HCT116 (cell line): ENCODE data around the gene GSDMA.
A peak's percentile ranks its signal among the peaks of the same experiment; 100 is the strongest.

Experiments used
- CTCF ChIP-seq, 3 experiments: fragments of 200-600 bp in 1 of 3; sonication (generic) in 1 of 3; IDR thresholded peaks in 2 of 3; conservative IDR thresholded peaks in 1 of 3; 2 replicates each; pipeline ENCODE4 v1.5.1; 2012 to 2017; ENCODE audit warnings: low read depth in 2 of 3, low read length in 2 of 3, antibody characterized with exemption in 1 of 3, borderline replicate concordance in 1 of 3, control low read depth in 1 of 3, mild to moderate bottlenecking in 1 of 3, mixed read lengths in 1 of 3, mixed run types in 1 of 3, moderate library complexity in 1 of 3; ENCODE audit not compliant: insufficient read depth in 1 of 3
- EZH2phosphoT487 ChIP-seq: fragments of 200-600 bp; IDR thresholded peaks from 2 replicates; pipeline ENCODE4 v1.6.1; 2018; ENCODE audit warnings: antibody characterized with exemption, borderline replicate concordance
- POLR2A ChIP-seq: IDR thresholded peaks from 2 replicates; pipeline ENCODE4 v1.7.0; 2011; ENCODE audit warnings: borderline replicate concordance; ENCODE audit not compliant: insufficient read depth, insufficient read length; ENCODE audit errors: extremely low read depth
- SP1 ChIP-seq: IDR thresholded peaks from 2 replicates; pipeline ENCODE4 v1.6.1; 2012; ENCODE audit warnings: low read depth
- ZBTB33 ChIP-seq: IDR thresholded peaks from 2 replicates; pipeline ENCODE4 v1.6.1; 2011; ENCODE audit warnings: mild to moderate bottlenecking, low read length, moderate library complexity; ENCODE audit not compliant: insufficient replicate concordance; ENCODE audit errors: extremely low read depth

GRCh38 chr17:39928858-39929645, 33.8 kb upstream of the GSDMA start:
- peak; percentile 17; the same call in 1 of the 2 replicates for TF ChIP-seq SP1
- no peak for TF ChIP-seq ZBTB33
- TF ChIP-seq CTCF (IDR thresholded peaks at IDR 0.05 in 2 of 3, conservative IDR thresholded peaks at IDR 0.05 in 1 of 3; ENCODE audit: borderline replicate concordance in 1 of 3, insufficient read depth in 1 of 3, low read depth in 2 of 3, low read length in 2 of 3) = no peak
- no peak for TF ChIP-seq POLR2A
- no peak for TF ChIP-seq EZH2phosphoT487
